Gastrocnemius medialis (tissue), 4 donors: ENCODE results near the gene CRISPLD2.

ENCODE experiments used
- CTCF ChIP-seq, 5 experiments: fragments of 450-650 bp in 3 of 5; fragments of 200-600 bp in 2 of 5; sonication (generic) in 2 of 5; IDR thresholded peaks in 4 of 5; conservative IDR thresholded peaks in 1 of 5; 1 replicate in 4 of 5; 2 replicates in 1 of 5; pipeline ENCODE4 v1.5.1; 2016 to 2019; ENCODE audit warnings: antibody characterized with exemption in 5 of 5, mild to moderate bottlenecking in 3 of 5, moderate library complexity in 3 of 5
- POLR2A ChIP-seq, 2 donors: fragments of 450-650 bp; IDR thresholded peaks; one replicate each; pipeline ENCODE4 v1.6.1; 2017; ENCODE audit warnings: antibody characterized with exemption in 2 of 2, mild to moderate bottlenecking in 2 of 2, moderate library complexity in 2 of 2

- TF ChIP-seq CTCF (IDR thresholded peaks at IDR 0.05 in 4 of 5, conservative IDR thresholded peaks at IDR 0.05 in 1 of 5) (no peak), POLR2A (IDR thresholded peaks at IDR 0.05) (no peak)
Observed at GRCh38 chr16:84787263-84787622, 32.5 kb upstream of the CRISPLD2 start.
